Heart left ventricle (tissue), 13 donors: ENCODE measurements around the gene SERPINF2.
A peak's percentile ranks its signal among the peaks of the same experiment; 100 is the strongest.

ENCODE experiments used
- CTCF ChIP-seq, 12 donors: fragments of 200-600 bp; sonication (generic) in 4 of 12; IDR thresholded peaks; one replicate each; pipeline versions ENCODE4 v1.5.0 to v1.8.0; 2018 to 2022; ENCODE audit warnings: antibody characterized with exemption in 12 of 12, mild to moderate bottlenecking in 5 of 12
- POLR2A ChIP-seq, 2 donors: fragments of 450-650 bp; IDR thresholded peaks; one replicate each; pipeline ENCODE4 v1.6.1; 2017; ENCODE audit warnings: antibody characterized with exemption in 2 of 2, mild to moderate bottlenecking in 2 of 2, moderate library complexity in 2 of 2
- donor health status: ischemic (EF 13 %, LVEDD 7.1; RV severe dilation, severe dysfunction).
- donor health status: DM: no; HTN: yes; CAD: no.
- donor health status: DM: no; HTN: no; CAD: no.
- donor health status: ischemic (EF 25% LVEDD 6.9; RV normal size, moderate dysfunction).
- donor health status: ischemic (EF 25% LVEDD 5.7; RV mildly dilated, moderate dysfunction).
- donor health status: ischemic (EF 35%, LVEDD 5.7; RV mildly dilated, moderate dysfunction).
- donor health status: nonischemic (EF 11% LVEDD 7.7; RV severe dilation, severe dysfunction).
- donor health status: DM: yes; HTN: yes; CAD: no.
- donor health status: PGD.
- donor health status: ischemic (EF 29% LVEDD 5.4; RV normal size, mild dysfunction).
- donor health status: nonischemic (EF 23%, LVEDD 6.1; RV moderate dilation, normal function).

- TF ChIP-seq POLR2A (IDR thresholded peaks at IDR 0.05), result peak; percentile 24 to 35
- no peak for TF ChIP-seq CTCF (IDR thresholded peaks at IDR 0.05)
These were observed 18.3 kb upstream of the SERPINF2 start, which contains the start of gene WDR81 for GRCh38 chr17:1724351-1724868.
